NCI-H510A treated with DMSO at 0.1 percent for 48 hours (cell line): Measurements from ENCODE around the gene GGA2.
"Not testable (repeated sequence)": the region's sequence is repeated elsewhere in the genome, so short reads cannot be mapped to it uniquely, and the experiment has no call there.

ENCODE experiments used
- DNase-seq: peaks from one replicate; lab custom pipeline; 2025; lab: John Stamatoyannopoulos, UW

Gene GGA2

GRCh38 chr16:23504076-23504452 lies 6.2 kb downstream of the GGA2 start:
- DNase-seq: no peak

- no peak for DNase-seq
These were observed 7.8 kb downstream of the GGA2 start for GRCh38 chr16:23502466-23502865.

GRCh38 chr16:23501291-23501690 lies 9.0 kb downstream of the GGA2 start:
- no peak for DNase-seq

- DNase-seq: no peak
These were observed 9.4 kb downstream of the GGA2 start for GRCh38 chr16:23500862-23501225.

- DNase-seq: no peak
These were observed 10.0 kb downstream of the GGA2 start for GRCh38 chr16:23500212-23500861.

GRCh38 chr16:23499801-23500200 lies 10.5 kb downstream of the GGA2 start:
- no peak for DNase-seq

GRCh38 chr16:23498863-23499262 lies 11.4 kb downstream of the GGA2 start:
- no peak for DNase-seq

GRCh38 chr16:23497543-23497868 lies 12.8 kb downstream of the GGA2 start:
- no peak for DNase-seq

GRCh38 chr16:23496821-23497542 lies 13.3 kb downstream of the GGA2 start:
- no peak for DNase-seq

GRCh38 chr16:23495671-23496070 lies 14.6 kb downstream of the GGA2 start:
- DNase-seq: no peak

- DNase-seq: no peak
These were observed 16.1 kb downstream of the GGA2 start for GRCh38 chr16:23494188-23494587.

- DNase-seq: no peak
These were observed 18.6 kb downstream of the GGA2 start for GRCh38 chr16:23491490-23492391.

GRCh38 chr16:23486480-23486879 lies 23.8 kb downstream of the GGA2 start:
- no peak for DNase-seq

- DNase-seq: no peak
These were observed 24.5 kb downstream of the GGA2 start for GRCh38 chr16:23485841-23486240.

GRCh38 chr16:23485257-23485614 lies 25.1 kb downstream of the GGA2 start:
- no peak for DNase-seq

GRCh38 chr16:23484510-23485256 lies 25.6 kb downstream of the GGA2 start:
- DNase-seq: no peak

GRCh38 chr16:23483492-23483891 lies 26.8 kb downstream of the GGA2 start:
- DNase-seq: not testable (repeated sequence)

GRCh38 chr16:23482778-23483177 lies 27.5 kb downstream of the GGA2 start:
- DNase-seq: no peak

- DNase-seq: no peak
These were observed 30.0 kb downstream of the GGA2 start for GRCh38 chr16:23480257-23480656.

- DNase-seq: no peak
These were observed 31.2 kb downstream of the GGA2 start for GRCh38 chr16:23479138-23479537.

GRCh38 chr16:23478566-23478965 lies 31.7 kb downstream of the GGA2 start:
- no peak for DNase-seq

GRCh38 chr16:23476289-23476688 lies 34.0 kb downstream of the GGA2 start:
- no peak for DNase-seq
